ENCODE data around the gene PML. TPM values are rescaled to one million over a fixed set of nuclear protein-coding genes. Genes with fewer than 3 reads are reported as not detected.

The PML gene
- polyA plus RNA-seq, 1 donor (not counting 4 experiments of a cell fraction or from before 2014, with no cell fraction given): 20.5 TPM

GRCh38 chr15:73947651-73948050 lies 46.9 kb upstream of the PML start:
- Histone ChIP-seq H4K20me1 (ENCODE audit: control insufficient read depth, extremely low read depth, insufficient read depth, low read length) (no peaks in the 10 kb centered on the region), H3K36me3 (ENCODE audit: control insufficient read depth in 2 of 2, extremely low read depth in 1 of 2, insufficient read depth in 2 of 2, low read length in 2 of 2) (peaks cover 0 to 3% of the 10 kb centered on the region in 2 experiments), H3K27ac (ENCODE audit: control insufficient read depth, insufficient read depth, low read length) (no peak overlapping the region), H3K9ac (ENCODE audit: control insufficient read depth, extremely low read depth, insufficient read depth, low read length) (no peak overlapping the region), H3K27me3 (ENCODE audit: control insufficient read depth, extremely low read depth, insufficient read depth, low read length) (no peaks in the 10 kb centered on the region), H3K9me3 (ENCODE audit: control insufficient read depth, low read depth, low read length) (no peaks in the 10 kb centered on the region), H3K4me3 (ENCODE audit: control insufficient read depth in 2 of 3, extremely low read depth in 1 of 3, insufficient read depth in 2 of 3, low read depth in 1 of 3, low read length in 3 of 3) (no peak overlapping the region), H2AFZ (ENCODE audit: control insufficient read depth, low read length) (no peak overlapping the region), H3K4me2 (ENCODE audit: control insufficient read depth, extremely low read depth, insufficient read depth, low read depth, low read length) (no peak overlapping the region), H3K79me2 (ENCODE audit: control insufficient read depth, insufficient read depth, low read length) (no peaks in the 10 kb centered on the region), H3K9me1 (ENCODE audit: control insufficient read depth, extremely low read depth, insufficient read depth, low read length) (no peaks in the 10 kb centered on the region), H3K4me1 (ENCODE audit: control insufficient read depth, extremely low read depth, insufficient read depth, low read length) (no peaks in the 10 kb centered on the region)
- dilution Hi-C loops (cut with MboI; ENCODE audit: extremely low pct_ligation_motif_present, low sequenced_read_pairs): no loop called here
- DNase-seq (ENCODE audit: low read depth, low spot score): no peak
- FAIRE-seq: no peak
- no peak for TF ChIP-seq EZH2 (IDR thresholded peaks at IDR 0.05; ENCODE audit: low read length)
- TF ChIP-seq CTCF (optimal IDR thresholded peaks at IDR 0.05 in 1 of 3, IDR thresholded peaks at IDR 0.05 in 1 of 3, conservative IDR thresholded peaks at IDR 0.05 in 1 of 3; ENCODE audit: extremely low read depth in 1 of 3, insufficient read depth in 2 of 3, low read length in 3 of 3): no peak

GRCh38 chr15:73948396-73948795 lies 46.1 kb upstream of the PML start:
- Histone ChIP-seq H3K27ac (ENCODE audit: control insufficient read depth, insufficient read depth, low read length) (no peak overlapping the region), H4K20me1 (ENCODE audit: control insufficient read depth, extremely low read depth, insufficient read depth, low read length) (no peaks in the 10 kb centered on the region), H3K9me1 (ENCODE audit: control insufficient read depth, extremely low read depth, insufficient read depth, low read length) (no peaks in the 10 kb centered on the region), H3K79me2 (ENCODE audit: control insufficient read depth, insufficient read depth, low read length) (no peaks in the 10 kb centered on the region), H3K27me3 (ENCODE audit: control insufficient read depth, extremely low read depth, insufficient read depth, low read length) (no peaks in the 10 kb centered on the region), H3K4me2 (ENCODE audit: control insufficient read depth, extremely low read depth, insufficient read depth, low read depth, low read length) (no peak overlapping the region), H2AFZ (ENCODE audit: control insufficient read depth, low read length) (no peak overlapping the region), H3K36me3 (ENCODE audit: control insufficient read depth in 2 of 2, extremely low read depth in 1 of 2, insufficient read depth in 2 of 2, low read length in 2 of 2) (peaks cover 0 to 3% of the 10 kb centered on the region in 2 experiments), H3K4me3 (ENCODE audit: control insufficient read depth in 2 of 3, extremely low read depth in 1 of 3, insufficient read depth in 2 of 3, low read depth in 1 of 3, low read length in 3 of 3) (no peak overlapping the region), H3K9ac (ENCODE audit: control insufficient read depth, extremely low read depth, insufficient read depth, low read length) (no peak overlapping the region), H3K9me3 (ENCODE audit: control insufficient read depth, low read depth, low read length) (no peaks in the 10 kb centered on the region), H3K4me1 (ENCODE audit: control insufficient read depth, extremely low read depth, insufficient read depth, low read length) (no peaks in the 10 kb centered on the region)
- DNase-seq (ENCODE audit: low read depth, low spot score) (no peak), FAIRE-seq (no peak)
- dilution Hi-C loops (cut with MboI; ENCODE audit: extremely low pct_ligation_motif_present, low sequenced_read_pairs): no loop called here
- no peak for TF ChIP-seq CTCF (optimal IDR thresholded peaks at IDR 0.05 in 1 of 3, IDR thresholded peaks at IDR 0.05 in 1 of 3, conservative IDR thresholded peaks at IDR 0.05 in 1 of 3; ENCODE audit: extremely low read depth in 1 of 3, insufficient read depth in 2 of 3, low read length in 3 of 3)
- TF ChIP-seq EZH2 (IDR thresholded peaks at IDR 0.05; ENCODE audit: low read length): no peak

Measured in keratinocyte (primary cell).